ENCODE measurements around the gene GRIN1.

The GRIN1 gene

DNA sequence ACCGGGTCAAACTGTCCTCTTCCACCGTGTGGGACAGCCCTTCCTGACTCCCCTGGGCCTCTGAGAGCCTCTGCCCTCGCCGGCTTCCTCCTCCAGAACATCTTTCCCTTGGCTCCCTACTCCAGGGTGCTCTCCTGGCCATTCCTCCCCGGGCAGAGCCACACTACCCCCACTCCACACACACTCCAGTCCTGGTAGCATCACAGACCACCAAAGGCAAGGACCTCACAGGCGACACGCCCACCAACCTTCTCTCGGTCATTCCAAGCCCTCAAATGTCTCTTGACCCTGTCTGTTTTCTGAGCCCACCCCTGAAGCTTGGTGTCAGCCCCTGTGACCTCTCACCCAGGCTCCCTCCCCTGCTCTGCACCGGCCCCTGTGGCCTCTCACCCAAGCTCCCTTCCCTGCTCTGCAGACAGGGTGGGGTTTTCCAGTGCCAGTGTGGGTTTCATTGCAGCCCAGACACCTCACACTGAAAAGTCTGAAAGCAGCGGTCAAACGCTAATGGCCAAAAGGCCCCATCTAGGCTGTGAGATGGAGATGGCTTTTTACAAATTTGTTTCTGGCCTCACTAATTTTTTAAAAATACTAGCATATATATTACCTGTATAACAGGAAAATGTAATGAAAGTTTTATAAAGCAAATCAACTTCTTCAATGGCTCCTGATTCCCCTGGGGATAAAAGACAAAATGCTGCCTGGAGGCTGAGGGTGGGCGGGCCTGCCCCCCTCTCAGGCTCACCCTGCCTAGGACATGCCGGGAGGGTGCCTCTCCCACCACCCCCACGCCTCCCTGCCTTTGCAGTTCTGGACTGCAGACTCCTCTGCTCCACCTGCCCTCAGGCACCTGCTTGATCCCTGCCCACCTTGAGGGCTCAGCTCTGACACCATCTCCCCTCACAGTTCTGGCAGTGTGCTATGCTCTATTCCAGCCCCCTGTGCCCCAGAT is 20.4 kb downstream of the GRIN1 start:
- TF ChIP-seq, protein P1, sequence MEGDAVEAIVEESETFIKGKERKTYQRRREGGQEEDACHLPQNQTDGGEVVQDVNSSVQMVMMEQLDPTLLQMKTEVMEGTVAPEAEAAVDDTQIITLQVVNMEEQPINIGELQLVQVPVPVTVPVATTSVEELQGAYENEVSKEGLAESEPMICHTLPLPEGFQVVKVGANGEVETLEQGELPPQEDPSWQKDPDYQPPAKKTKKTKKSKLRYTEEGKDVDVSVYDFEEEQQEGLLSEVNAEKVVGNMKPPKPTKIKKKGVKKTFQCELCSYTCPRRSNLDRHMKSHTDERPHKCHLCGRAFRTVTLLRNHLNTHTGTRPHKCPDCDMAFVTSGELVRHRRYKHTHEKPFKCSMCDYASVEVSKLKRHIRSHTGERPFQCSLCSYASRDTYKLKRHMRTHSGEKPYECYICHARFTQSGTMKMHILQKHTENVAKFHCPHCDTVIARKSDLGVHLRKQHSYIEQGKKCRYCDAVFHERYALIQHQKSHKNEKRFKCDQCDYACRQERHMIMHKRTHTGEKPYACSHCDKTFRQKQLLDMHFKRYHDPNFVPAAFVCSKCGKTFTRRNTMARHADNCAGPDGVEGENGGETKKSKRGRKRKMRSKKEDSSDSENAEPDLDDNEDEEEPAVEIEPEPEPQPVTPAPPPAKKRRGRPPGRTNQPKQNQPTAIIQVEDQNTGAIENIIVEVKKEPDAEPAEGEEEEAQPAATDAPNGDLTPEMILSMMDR (IDR thresholded peaks at IDR 0.05; ENCODE audit: low read length), result no peak
- TF ChIP-seq EZH2 (IDR thresholded peaks at IDR 0.05; ENCODE audit: borderline replicate concordance, low read length), result no peak
- no peak overlapping the region for H2AFZ ChIP-seq (ENCODE audit: low read length)
- no peaks in the 10 kb centered on the region for H4K20me1 ChIP-seq (ENCODE audit: insufficient read depth, low read length)
- no peaks in the 10 kb centered on the region for H3K36me3 ChIP-seq (ENCODE audit: insufficient read depth, low read length)
- H3K4me1 ChIP-seq (ENCODE audit: insufficient read depth, low read length, severe bottlenecking), result peaks cover 7% of the 10 kb centered on the region
- H3K9me2 ChIP-seq (ENCODE audit: low read depth, low read length), result no peaks in the 10 kb centered on the region
- H3K4me2 ChIP-seq (ENCODE audit: low read length), result no peak overlapping the region
- no peak overlapping the region for H3K4me3 ChIP-seq (ENCODE audit: low read depth, low read length, poor library complexity, severe bottlenecking)
- peaks cover 23% of the 10 kb centered on the region for H3K27me3 ChIP-seq (ENCODE audit: insufficient read depth, low read length)
- H3K27ac ChIP-seq (ENCODE audit: low read depth, low read length, poor library complexity, severe bottlenecking), result no peak overlapping the region
- H3F3A ChIP-seq (ENCODE audit: insufficient read depth, low read length), result no peaks in the 10 kb centered on the region
- H3K79me2 ChIP-seq (ENCODE audit: insufficient read depth, low read length), result no peaks in the 10 kb centered on the region
- no peak overlapping the region for H3K9ac ChIP-seq (ENCODE audit: low read length)
- H3K9me3 ChIP-seq (ENCODE audit: low read length), result no peaks in the 10 kb centered on the region

DNA sequence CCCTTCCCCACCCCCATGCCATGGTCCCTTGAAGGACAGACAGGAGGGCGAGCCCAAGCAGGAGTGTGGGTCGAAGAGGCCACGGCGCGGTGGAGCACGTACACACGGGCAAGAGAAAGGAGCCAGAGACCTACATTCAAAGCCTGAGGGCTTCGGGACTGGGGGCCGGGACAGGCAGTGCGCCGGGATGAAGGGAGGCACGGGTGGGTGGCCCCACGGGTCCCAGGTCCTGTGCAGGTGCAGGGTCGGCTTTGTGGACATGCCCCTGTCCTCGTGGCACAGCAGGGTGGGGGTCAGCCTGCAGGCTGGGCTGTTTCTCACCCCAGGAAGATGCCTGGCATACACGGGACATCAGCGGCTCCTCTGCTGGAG is 21.1 kb downstream of the GRIN1 start:
- no peaks in the 10 kb centered on the region for H3K79me2 ChIP-seq (ENCODE audit: insufficient read depth, low read length)
- TF ChIP-seq, protein P1 (IDR thresholded peaks at IDR 0.05; ENCODE audit: low read length), result no peak
- no peak for TF ChIP-seq EZH2 (IDR thresholded peaks at IDR 0.05; ENCODE audit: borderline replicate concordance, low read length)
- peaks cover 23% of the 10 kb centered on the region for H3K27me3 ChIP-seq (ENCODE audit: insufficient read depth, low read length)

DNA sequence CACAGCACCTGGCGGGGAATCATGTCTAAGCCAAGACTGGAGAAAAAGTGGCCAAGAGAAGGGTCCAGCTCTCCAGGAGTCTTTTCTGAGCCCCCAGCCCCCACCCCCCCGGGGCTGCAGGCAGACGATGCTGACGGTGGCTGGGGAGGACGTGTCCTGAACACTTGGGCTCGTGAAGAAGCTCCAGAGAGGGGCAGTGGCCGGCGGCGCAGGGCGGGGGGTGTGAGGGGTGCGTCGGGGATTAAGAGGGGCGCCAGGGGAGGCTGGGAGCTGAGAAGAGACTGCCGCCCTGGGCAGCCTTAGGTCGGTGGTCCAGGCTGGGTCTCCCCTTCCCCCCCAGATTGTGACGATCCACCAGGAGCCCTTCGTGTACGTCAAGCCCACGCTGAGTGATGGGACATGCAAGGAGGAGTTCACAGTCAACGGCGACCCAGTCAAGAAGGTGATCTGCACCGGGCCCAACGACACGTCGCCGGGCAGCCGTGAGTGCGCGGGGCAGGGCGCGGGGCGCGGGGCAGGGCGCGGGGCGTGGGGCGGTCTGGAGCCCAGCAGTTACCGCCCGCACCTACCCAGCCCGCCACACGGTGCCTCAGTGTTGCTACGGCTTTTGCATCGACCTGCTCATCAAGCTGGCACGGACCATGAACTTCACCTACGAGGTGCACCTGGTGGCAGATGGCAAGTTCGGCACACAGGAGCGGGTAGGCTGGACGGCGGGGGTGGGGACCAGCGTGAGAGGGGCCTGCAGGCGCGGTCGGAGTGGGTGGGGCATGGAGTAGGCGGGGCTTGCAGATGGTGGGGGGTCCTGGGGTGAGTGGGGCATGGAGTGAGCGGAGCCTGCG is 22.0 kb downstream of the GRIN1 start:
- no peaks in the 10 kb centered on the region for H3F3A ChIP-seq (ENCODE audit: insufficient read depth, low read length)
- no peak overlapping the region for H3K27ac ChIP-seq (ENCODE audit: low read depth, low read length, poor library complexity, severe bottlenecking)
- no peaks in the 10 kb centered on the region for H3K79me2 ChIP-seq (ENCODE audit: insufficient read depth, low read length)
- H3K27me3 ChIP-seq (ENCODE audit: insufficient read depth, low read length), result peaks cover 23% of the 10 kb centered on the region
- H3K36me3 ChIP-seq (ENCODE audit: insufficient read depth, low read length), result no peaks in the 10 kb centered on the region
- no peak overlapping the region for H2AFZ ChIP-seq (ENCODE audit: low read length)
- H3K9me2 ChIP-seq (ENCODE audit: low read depth, low read length), result no peaks in the 10 kb centered on the region
- no peak overlapping the region for H3K4me2 ChIP-seq (ENCODE audit: low read length)
- H3K4me1 ChIP-seq (ENCODE audit: insufficient read depth, low read length, severe bottlenecking), result peaks cover 7% of the 10 kb centered on the region
- no peaks in the 10 kb centered on the region for H3K9me3 ChIP-seq (ENCODE audit: low read length)
- H4K20me1 ChIP-seq (ENCODE audit: insufficient read depth, low read length), result no peaks in the 10 kb centered on the region
- TF ChIP-seq EZH2 (IDR thresholded peaks at IDR 0.05; ENCODE audit: borderline replicate concordance, low read length), result no peak
- TF ChIP-seq, protein P1 (IDR thresholded peaks at IDR 0.05; ENCODE audit: low read length), result no peak
- H3K4me3 ChIP-seq (ENCODE audit: low read depth, low read length, poor library complexity, severe bottlenecking), result no peak overlapping the region
- H3K9ac ChIP-seq (ENCODE audit: low read length), result no peak overlapping the region

More for the DNA sequence above, 21.1 kb downstream of the GRIN1 start:
- H3K4me3 ChIP-seq (ENCODE audit: low read depth, low read length, poor library complexity, severe bottlenecking), result no peak overlapping the region
- H3F3A ChIP-seq (ENCODE audit: insufficient read depth, low read length), result no peaks in the 10 kb centered on the region
- peaks cover 7% of the 10 kb centered on the region for H3K4me1 ChIP-seq (ENCODE audit: insufficient read depth, low read length, severe bottlenecking)
- H3K4me2 ChIP-seq (ENCODE audit: low read length), result no peak overlapping the region
- H3K9me2 ChIP-seq (ENCODE audit: low read depth, low read length), result no peaks in the 10 kb centered on the region
- no peak overlapping the region for H3K27ac ChIP-seq (ENCODE audit: low read depth, low read length, poor library complexity, severe bottlenecking)
- H4K20me1 ChIP-seq (ENCODE audit: insufficient read depth, low read length), result no peaks in the 10 kb centered on the region
- H3K9ac ChIP-seq (ENCODE audit: low read length), result no peak overlapping the region
- no peaks in the 10 kb centered on the region for H3K9me3 ChIP-seq (ENCODE audit: low read length)
- H3K36me3 ChIP-seq (ENCODE audit: insufficient read depth, low read length), result no peaks in the 10 kb centered on the region
- H2AFZ ChIP-seq (ENCODE audit: low read length), result no peak overlapping the region

Measured in OCI-LY1 (cell line).